Lower lobe of right lung (tissue), 2 donors: ENCODE measurements around the gene ABHD8. TPM values are rescaled to one million over a fixed set of nuclear protein-coding genes. Genes with fewer than 3 reads are reported as not detected.
A peak's percentile ranks its signal among the peaks of the same experiment; 100 is the strongest.

Experiments used
- ATAC-seq, 2 donors: fragments of 200-7000 bp; cut with Tn5 transposase; one replicate each; pipeline ENCODE4 v1.9.1; 2020 to 2022; ENCODE audit warnings: mild to moderate bottlenecking in 2 of 2, moderate library complexity in 2 of 2
- DNase-seq: peaks from one replicate; pipeline ENCODE4 v3.0.0-alpha.2; 2020
- H3K27ac ChIP-seq: fragments of 200-600 bp; one replicate; pipeline ENCODE4 v1.8.0; 2022
- H3K27me3 ChIP-seq: fragments of 200-600 bp; one replicate; pipeline ENCODE4 v1.8.0; 2022; ENCODE audit warnings: low read depth
- H3K36me3 ChIP-seq: fragments of 200-600 bp; one replicate; pipeline ENCODE4 v1.8.0; 2022; ENCODE audit warnings: mild to moderate bottlenecking
- H3K4me1 ChIP-seq: fragments of 200-600 bp; one replicate; pipeline ENCODE4 v1.8.0; 2022
- H3K4me3 ChIP-seq: fragments of 200-600 bp; one replicate; pipeline ENCODE4 v1.8.0; 2022; ENCODE audit warnings: mild to moderate bottlenecking
- H3K9me3 ChIP-seq: fragments of 200-600 bp; one replicate; pipeline ENCODE4 v1.8.0; 2022
- intact Hi-C: fragments of 100-400 bp; cut with DNase I; formaldehyde crosslinking; loops from one replicate; pipeline ENCODE4 v1.11.0; 2022
- total RNA-seq: library from RNA; stranded (reverse); fragmentation: NEBNext Ultra II Directional; extraction: Animal tissue kit (Norgen Biotek cat#: 25700); gene quantifications from one replicate; pipeline ENCODE4 v1.2.1, GENCODE V29; 2021
- TF ChIP-seq, protein P1 (sequence below): fragments of 200-600 bp; IDR thresholded peaks from one replicate; pipeline ENCODE4 v1.8.0; 2022; ENCODE audit warnings: antibody characterized with exemption, mild to moderate bottlenecking
- donor health status: DM: no; HTN: yes; CAD: no; lungs with severe emphysema.

The ABHD8 gene
- total RNA-seq, 1 donor from 2014 or later, result 19.5 TPM

DNA sequence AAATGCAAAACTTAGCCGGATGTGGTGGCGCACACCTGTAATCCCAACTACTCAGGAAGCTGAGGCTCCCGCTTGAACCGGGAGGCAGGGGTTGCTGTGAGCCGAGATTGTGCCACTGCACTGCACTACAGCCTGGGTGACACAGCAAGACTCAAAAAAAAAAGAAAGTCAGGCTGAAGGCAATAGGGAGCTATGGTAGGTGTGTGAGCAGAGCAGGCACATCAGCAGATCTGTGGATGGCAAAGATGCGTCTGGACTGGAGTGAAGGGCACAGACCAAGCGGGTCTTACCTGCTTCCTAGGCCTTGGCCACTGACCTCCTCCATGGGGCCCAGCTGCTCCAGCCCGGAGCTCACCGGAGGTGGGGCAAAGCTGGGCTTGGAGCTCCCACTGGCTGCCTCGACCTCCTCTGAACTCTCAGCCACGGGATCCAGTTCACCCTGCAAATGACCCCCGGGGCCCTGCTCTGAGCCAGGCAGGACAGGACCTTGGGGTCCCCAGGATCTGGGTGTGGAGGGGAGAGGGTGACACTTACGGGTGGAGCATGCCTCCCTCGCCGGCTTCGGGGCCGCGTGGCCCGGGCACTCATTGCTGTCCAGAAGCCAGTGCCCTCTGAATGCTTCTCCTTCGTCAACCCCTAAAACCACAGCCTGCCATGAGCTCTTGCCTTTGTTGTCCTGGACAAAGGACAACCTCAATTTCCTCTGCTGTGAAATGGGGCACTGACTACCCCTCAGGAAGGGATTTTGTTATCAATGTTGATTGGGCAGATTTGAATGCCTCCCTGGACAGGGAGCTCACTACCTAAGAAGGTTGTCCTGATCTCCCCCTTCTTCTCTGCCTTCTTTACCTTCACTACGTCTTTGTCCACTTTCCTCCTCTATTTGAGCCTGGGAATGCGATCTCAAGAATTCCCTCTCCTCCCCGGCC lies 39.2 kb downstream of the ABHD8 start:
- Histone ChIP-seq H3K27me3 (no peaks in the 10 kb centered on the region), H3K36me3 (peaks cover 5% of the 10 kb centered on the region), H3K27ac (peak overlapping the region; percentile 77), H3K4me1 (peaks cover 22% of the 10 kb centered on the region), H3K9me3 (no peaks in the 10 kb centered on the region), H3K4me3 (peak overlapping the region; percentile 59)
- intact Hi-C loops, result no loop called here
- TF ChIP-seq, protein P1, sequence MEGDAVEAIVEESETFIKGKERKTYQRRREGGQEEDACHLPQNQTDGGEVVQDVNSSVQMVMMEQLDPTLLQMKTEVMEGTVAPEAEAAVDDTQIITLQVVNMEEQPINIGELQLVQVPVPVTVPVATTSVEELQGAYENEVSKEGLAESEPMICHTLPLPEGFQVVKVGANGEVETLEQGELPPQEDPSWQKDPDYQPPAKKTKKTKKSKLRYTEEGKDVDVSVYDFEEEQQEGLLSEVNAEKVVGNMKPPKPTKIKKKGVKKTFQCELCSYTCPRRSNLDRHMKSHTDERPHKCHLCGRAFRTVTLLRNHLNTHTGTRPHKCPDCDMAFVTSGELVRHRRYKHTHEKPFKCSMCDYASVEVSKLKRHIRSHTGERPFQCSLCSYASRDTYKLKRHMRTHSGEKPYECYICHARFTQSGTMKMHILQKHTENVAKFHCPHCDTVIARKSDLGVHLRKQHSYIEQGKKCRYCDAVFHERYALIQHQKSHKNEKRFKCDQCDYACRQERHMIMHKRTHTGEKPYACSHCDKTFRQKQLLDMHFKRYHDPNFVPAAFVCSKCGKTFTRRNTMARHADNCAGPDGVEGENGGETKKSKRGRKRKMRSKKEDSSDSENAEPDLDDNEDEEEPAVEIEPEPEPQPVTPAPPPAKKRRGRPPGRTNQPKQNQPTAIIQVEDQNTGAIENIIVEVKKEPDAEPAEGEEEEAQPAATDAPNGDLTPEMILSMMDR, result no peak
- DNase-seq (no peak), ATAC-seq (no peak)

DNA sequence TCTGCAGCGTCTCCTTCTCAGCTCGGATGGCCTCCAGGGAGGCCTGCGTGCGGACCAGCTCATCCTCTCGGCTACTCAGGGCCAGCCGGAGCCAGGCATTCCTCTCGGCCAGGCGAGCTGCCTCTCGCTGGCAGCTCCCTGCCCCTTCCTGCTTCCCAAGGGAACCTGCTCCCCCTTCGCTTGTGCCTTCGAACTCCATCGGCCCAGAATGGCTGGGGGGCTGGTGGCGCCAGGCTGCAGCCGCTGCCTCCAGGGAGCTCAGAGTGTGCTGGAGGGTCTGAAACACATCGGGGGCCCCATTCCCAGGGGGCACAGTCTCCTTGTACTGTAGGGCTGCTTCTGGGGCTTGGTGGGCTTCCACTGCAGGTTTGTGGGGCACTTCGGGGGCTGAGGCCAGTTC lies 40.7 kb downstream of the ABHD8 start:
- intact Hi-C loops, result no loop called here
- TF ChIP-seq, protein P1, result no peak
- no peaks in the 10 kb centered on the region for H3K27me3 ChIP-seq
- peaks cover 13% of the 10 kb centered on the region for H3K4me1 ChIP-seq
- peak overlapping the region; percentile 77 for H3K27ac ChIP-seq
- H3K9me3 ChIP-seq, result no peaks in the 10 kb centered on the region
- H3K4me3 ChIP-seq, result peak overlapping the region; percentile 59
- DNase-seq (no peak), ATAC-seq (no peak)
- H3K36me3 ChIP-seq, result peaks cover 6% of the 10 kb centered on the region

DNA sequence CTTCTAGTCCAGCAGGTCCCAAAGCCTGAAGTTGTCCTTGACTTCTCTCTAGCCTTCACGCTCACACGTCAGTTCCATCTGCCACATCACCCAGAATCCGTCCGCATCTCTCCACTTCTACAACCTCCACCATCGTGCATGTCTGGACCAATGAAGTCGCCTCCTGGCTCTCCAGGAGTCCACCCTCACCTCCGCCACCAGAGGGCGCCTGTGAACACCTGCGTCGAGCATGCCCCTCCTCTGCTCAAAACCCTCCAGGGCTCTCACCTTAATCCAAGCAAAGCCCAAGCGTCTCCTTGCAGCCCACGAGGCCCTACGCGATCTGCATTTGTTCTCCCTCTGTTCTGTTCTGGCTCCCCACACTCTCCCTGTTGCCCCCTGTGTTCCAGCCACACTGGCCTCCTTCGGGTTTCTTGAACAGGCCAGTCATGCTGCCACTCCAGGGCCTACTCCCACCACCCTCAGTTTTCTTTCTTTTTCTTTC lies 42.3 kb downstream of the ABHD8 start:
- TF ChIP-seq, protein P1, result peak; percentile 93
- peaks cover 5% of the 10 kb centered on the region for H3K4me1 ChIP-seq
- H3K27me3 ChIP-seq, result no peaks in the 10 kb centered on the region
- no peak overlapping the region for H3K27ac ChIP-seq
- intact Hi-C loops, result no loop called here
- DNase-seq (peak; percentile 91), ATAC-seq (peak; percentile 95 to 96)
- H3K36me3 ChIP-seq, result peaks cover 12% of the 10 kb centered on the region
- H3K4me3 ChIP-seq, result no peak overlapping the region
- no peaks in the 10 kb centered on the region for H3K9me3 ChIP-seq

DNA sequence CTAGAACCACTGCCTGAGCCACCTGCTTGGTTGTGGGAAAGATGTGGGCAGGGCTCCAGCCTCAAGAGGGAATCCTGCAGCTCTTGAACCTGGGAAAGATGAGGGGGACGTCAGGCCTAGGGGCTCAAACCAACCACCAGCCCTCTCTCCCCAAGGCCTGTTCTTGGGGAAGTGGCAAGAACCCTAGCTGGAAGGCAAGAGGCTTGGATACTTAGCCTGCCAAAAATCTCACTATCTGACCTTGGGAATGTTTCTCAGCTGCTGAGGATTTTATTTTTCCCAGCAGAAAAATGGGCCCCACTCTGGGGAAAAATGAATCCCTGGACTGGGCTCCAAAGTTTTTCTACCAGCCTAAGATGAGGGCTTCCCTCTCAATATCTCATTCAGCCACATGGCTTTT lies 43.3 kb downstream of the ABHD8 start:
- no peak for ATAC-seq
- no peaks in the 10 kb centered on the region for H3K9me3 ChIP-seq
- DNase-seq, result no peak
- no peaks in the 10 kb centered on the region for H3K27me3 ChIP-seq
- TF ChIP-seq, protein P1, result no peak
- H3K36me3 ChIP-seq, result peaks cover 19% of the 10 kb centered on the region
- H3K27ac ChIP-seq, result no peak overlapping the region
- intact Hi-C loops, result no loop called here
- H3K4me1 ChIP-seq, result peaks cover 2% of the 10 kb centered on the region
- H3K4me3 ChIP-seq, result no peak overlapping the region

DNA sequence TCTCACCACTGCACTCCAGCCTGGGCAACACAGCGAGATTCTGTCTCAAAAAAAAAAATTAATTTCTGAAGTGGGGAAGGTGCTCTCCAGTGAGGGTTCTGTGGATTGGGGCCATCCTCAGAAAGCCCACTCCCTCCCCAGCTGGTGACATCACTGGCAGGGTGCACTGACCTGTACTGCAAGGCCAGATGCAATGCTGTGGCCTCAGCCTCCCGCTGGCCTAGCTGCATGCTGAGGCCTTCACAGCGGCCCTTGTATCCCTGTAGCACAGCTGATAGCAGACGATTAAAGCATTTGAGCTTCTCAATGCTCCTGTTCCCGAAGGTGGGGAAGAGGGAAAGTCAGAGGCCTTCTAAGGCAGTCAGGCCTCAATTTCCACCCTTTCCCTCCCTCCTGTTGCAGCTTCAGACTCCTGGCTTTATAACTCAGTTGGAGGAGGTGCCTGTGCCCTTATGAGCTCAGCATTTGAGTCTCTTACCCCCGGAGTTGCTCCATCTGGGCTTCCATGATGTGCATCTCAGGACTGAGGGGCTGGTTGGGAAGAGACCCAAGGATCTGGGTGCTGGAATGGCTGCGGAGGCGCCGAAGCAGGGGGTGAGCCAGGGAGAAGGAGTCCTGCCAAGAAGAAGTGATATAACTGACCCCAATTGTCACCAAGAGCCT lies 44.0 kb downstream of the ABHD8 start:
- intact Hi-C loops, result no loop called here
- H3K36me3 ChIP-seq, result peaks cover 24% of the 10 kb centered on the region
- no peak overlapping the region for H3K4me3 ChIP-seq

More for the DNA sequence above, 44.0 kb downstream of the ABHD8 start:
- Histone ChIP-seq H3K9me3 (no peaks in the 10 kb centered on the region), H3K4me1 (no peaks in the 10 kb centered on the region), H3K27ac (no peak overlapping the region), H3K27me3 (no peaks in the 10 kb centered on the region)
- TF ChIP-seq, protein P1, result no peak
- no peak for ATAC-seq
- DNase-seq, result no peak
